ENCODE data around the gene SETD2.
"Not testable (repeated sequence)": the region's sequence is repeated elsewhere in the genome, so short reads cannot be mapped to it uniquely, and the experiment has no call there.

SETD2 gene

GRCh38 chr3:47134311-47134710, 29.6 kb downstream of the SETD2 start:
- Mint-ChIP-seq H3K27me3 (no peaks in the 10 kb centered on the region), H3K36me3 (peaks cover 10% of the 10 kb centered on the region), H3K4me1 (peaks cover 20% of the 10 kb centered on the region), H3K4me3 (no peak overlapping the region), H3K9me3 (no peaks in the 10 kb centered on the region), H3K27ac (no peak overlapping the region)
- CTCF ChIA-PET: interaction anchor here (0.6 kb wide), 1 partner anchor 129 kb away, joined by 3 read pairs; no protein-coding TSS in a partner anchor
- no peak for DNase-seq

GRCh38 chr3:47133641-47134040, 30.3 kb downstream of the SETD2 start:
- no peak for DNase-seq
- Mint-ChIP-seq H3K27me3 (no peaks in the 10 kb centered on the region), H3K4me1 (peaks cover 17% of the 10 kb centered on the region), H3K27ac (peak overlapping the region; percentile 11), H3K36me3 (peaks cover 8% of the 10 kb centered on the region), H3K9me3 (no peaks in the 10 kb centered on the region), H3K4me3 (no peak overlapping the region)
- CTCF ChIA-PET: no interaction called here

GRCh38 chr3:47130557-47130956, 33.4 kb downstream of the SETD2 start:
- Mint-ChIP-seq H3K27ac (no peak overlapping the region), H3K27me3 (no peaks in the 10 kb centered on the region), H3K4me3 (no peak overlapping the region), H3K4me1 (peaks cover 13% of the 10 kb centered on the region), H3K9me3 (no peaks in the 10 kb centered on the region), H3K36me3 (peaks cover 12% of the 10 kb centered on the region)
- DNase-seq: no peak
- CTCF ChIA-PET: interaction anchor here (0.9 kb wide), 1 partner anchor 10 kb away, joined by 4 read pairs; no protein-coding TSS in a partner anchor

GRCh38 chr3:47128137-47128536, 35.8 kb downstream of the SETD2 start:
- no peak overlapping the region for H3K4me3 Mint-ChIP-seq
- peaks cover 28% of the 10 kb centered on the region for H3K36me3 Mint-ChIP-seq
- DNase-seq: no peak
- peaks cover 4% of the 10 kb centered on the region for H3K4me1 Mint-ChIP-seq
- no peak overlapping the region for H3K27ac Mint-ChIP-seq
- H3K27me3 Mint-ChIP-seq: no peaks in the 10 kb centered on the region
- H3K9me3 Mint-ChIP-seq: no peaks in the 10 kb centered on the region
- CTCF ChIA-PET: no interaction called here

GRCh38 chr3:47123857-47124256, 40.1 kb downstream of the SETD2 start:
- CTCF ChIA-PET: no interaction called here
- DNase-seq: no peak
- H3K27ac Mint-ChIP-seq: no peak overlapping the region
- peaks cover 28% of the 10 kb centered on the region for H3K4me1 Mint-ChIP-seq
- no peaks in the 10 kb centered on the region for H3K27me3 Mint-ChIP-seq
- no peak overlapping the region for H3K4me3 Mint-ChIP-seq
- peaks cover 58% of the 10 kb centered on the region for H3K36me3 Mint-ChIP-seq
- no peaks in the 10 kb centered on the region for H3K9me3 Mint-ChIP-seq

GRCh38 chr3:47121409-47121808, 42.5 kb downstream of the SETD2 start:
- Mint-ChIP-seq H3K36me3 (peaks cover 65% of the 10 kb centered on the region), H3K9me3 (no peaks in the 10 kb centered on the region), H3K27ac (no peak overlapping the region), H3K4me1 (peaks cover 36% of the 10 kb centered on the region), H3K27me3 (no peaks in the 10 kb centered on the region), H3K4me3 (no peak overlapping the region)
- CTCF ChIA-PET: no interaction called here
- DNase-seq: no peak

- Mint-ChIP-seq H3K27me3 (no peaks in the 10 kb centered on the region), H3K36me3 (peaks cover 59% of the 10 kb centered on the region), H3K4me3 (no peak overlapping the region), H3K27ac (no peak overlapping the region), H3K4me1 (peaks cover 36% of the 10 kb centered on the region), H3K9me3 (no peaks in the 10 kb centered on the region)
- CTCF ChIA-PET: interaction anchor here (0.9 kb wide), 1 partner anchor 10 kb away, joined by 4 read pairs; no protein-coding TSS in a partner anchor
- no peak for DNase-seq
Measured at GRCh38 chr3:47120138-47120537, 43.8 kb downstream of the SETD2 start.

- H3K4me3 Mint-ChIP-seq, H3K27me3 Mint-ChIP-seq, DNase-seq, H3K27ac Mint-ChIP-seq, H3K9me3 Mint-ChIP-seq, CTCF ChIA-PET: not testable (repeated sequence)
- H3K4me1 Mint-ChIP-seq: peaks cover 36% of the 10 kb centered on the region
- H3K36me3 Mint-ChIP-seq: peaks cover 59% of the 10 kb centered on the region
Measured at GRCh38 chr3:47119387-47119786, 44.5 kb downstream of the SETD2 start.

- H3K4me3 Mint-ChIP-seq: no peak overlapping the region
- CTCF ChIA-PET: interaction anchor here (0.8 kb wide), 1 partner anchor 90 kb away, joined by 3 read pairs; no protein-coding TSS in a partner anchor
- no peak for DNase-seq
- H3K27me3 Mint-ChIP-seq: no peaks in the 10 kb centered on the region
- no peaks in the 10 kb centered on the region for H3K9me3 Mint-ChIP-seq
- H3K27ac Mint-ChIP-seq: peak overlapping the region; percentile 9
- peaks cover 56% of the 10 kb centered on the region for H3K36me3 Mint-ChIP-seq
- H3K4me1 Mint-ChIP-seq: peaks cover 36% of the 10 kb centered on the region
Measured at GRCh38 chr3:47117807-47118364, 46.0 kb downstream of the SETD2 start.

GRCh38 chr3:47115524-47115923, 48.4 kb downstream of the SETD2 start:
- H3K4me3 Mint-ChIP-seq, H3K9me3 Mint-ChIP-seq, H3K27ac Mint-ChIP-seq, DNase-seq, H3K27me3 Mint-ChIP-seq: not testable (repeated sequence)
- CTCF ChIA-PET: interaction anchor here (1.1 kb wide), 1 partner anchor 30 kb away, joined by 3 read pairs; no protein-coding TSS in a partner anchor
- Mint-ChIP-seq H3K36me3 (peaks cover 43% of the 10 kb centered on the region), H3K4me1 (peaks cover 22% of the 10 kb centered on the region)

GRCh38 chr3:47113669-47114365, 50.1 kb downstream of the SETD2 start:
- Mint-ChIP-seq H3K27me3 (no peaks in the 10 kb centered on the region), H3K9me3 (no peaks in the 10 kb centered on the region), H3K36me3 (peaks cover 39% of the 10 kb centered on the region), H3K4me3 (no peak overlapping the region), H3K4me1 (peaks cover 12% of the 10 kb centered on the region), H3K27ac (no peak overlapping the region)
- no peak for DNase-seq
- CTCF ChIA-PET: no interaction called here

GRCh38 chr3:47112997-47113396, 50.9 kb downstream of the SETD2 start:
- Mint-ChIP-seq H3K4me3 (no peak overlapping the region), H3K27ac (peak overlapping the region; percentile 73), H3K9me3 (no peaks in the 10 kb centered on the region), H3K27me3 (no peaks in the 10 kb centered on the region), H3K36me3 (peaks cover 38% of the 10 kb centered on the region), H3K4me1 (peaks cover 8% of the 10 kb centered on the region)
- CTCF ChIA-PET: no interaction called here
- no peak for DNase-seq

- no peaks in the 10 kb centered on the region for H3K27me3 Mint-ChIP-seq
- CTCF ChIA-PET: no interaction called here
- H3K4me3 Mint-ChIP-seq: no peak overlapping the region
- DNase-seq: no peak
- H3K4me1 Mint-ChIP-seq: no peaks in the 10 kb centered on the region
- no peak overlapping the region for H3K27ac Mint-ChIP-seq
- H3K9me3 Mint-ChIP-seq: no peaks in the 10 kb centered on the region
- H3K36me3 Mint-ChIP-seq: peaks cover 32% of the 10 kb centered on the region
Measured at GRCh38 chr3:47109393-47109792, 54.5 kb downstream of the SETD2 start.

GRCh38 chr3:47108546-47108945, 55.4 kb downstream of the SETD2 start:
- CTCF ChIA-PET: interaction anchor here (0.6 kb wide), 1 partner anchor 557 kb away, joined by 3 read pairs; no protein-coding TSS in a partner anchor
- H3K27ac Mint-ChIP-seq: no peak overlapping the region
- H3K4me3 Mint-ChIP-seq: no peak overlapping the region
- peaks cover 28% of the 10 kb centered on the region for H3K36me3 Mint-ChIP-seq
- H3K27me3 Mint-ChIP-seq: no peaks in the 10 kb centered on the region
- H3K9me3 Mint-ChIP-seq: no peaks in the 10 kb centered on the region
- no peaks in the 10 kb centered on the region for H3K4me1 Mint-ChIP-seq
- no peak for DNase-seq

- no peak overlapping the region for H3K4me3 Mint-ChIP-seq
- no peaks in the 10 kb centered on the region for H3K27me3 Mint-ChIP-seq
- no peaks in the 10 kb centered on the region for H3K9me3 Mint-ChIP-seq
- DNase-seq: no peak
- H3K27ac Mint-ChIP-seq: no peak overlapping the region
- CTCF ChIA-PET: no interaction called here
- peaks cover 13% of the 10 kb centered on the region for H3K36me3 Mint-ChIP-seq
- H3K4me1 Mint-ChIP-seq: no peaks in the 10 kb centered on the region
Measured at GRCh38 chr3:47104259-47104658, 59.7 kb downstream of the SETD2 start.

Data from activated naive CD4-positive, alpha-beta T cell treated with anti-CD3 and anti-CD28 coated beads, Interleukin-2, amount 10 ng/mL, durations not matched to agents 7 days and 5 days (primary cell).